ENCODE results near the gene UPF2.
"Not testable (repeated sequence)": the region's sequence is repeated elsewhere in the genome, so short reads cannot be mapped to it uniquely, and the experiment has no call there.

UPF2 gene

GRCh38 chr10:12042797-12043651, at the start of gene UPF2:
TSS of gene UPF2 (minus strand) at chr10:12042809. CDS start at chr10:12035423, 7,386 bp downstream.
- DNase-seq, result peak; percentile 100

GRCh38 chr10:12091421-12091820, 48.8 kb upstream of the UPF2 start:
- no peak for DNase-seq

- DNase-seq, result no peak
Observed at GRCh38 chr10:12088919-12089318, 46.3 kb upstream of the UPF2 start.

- no peak for DNase-seq
Observed at GRCh38 chr10:12081879-12082557, 39.4 kb upstream of the UPF2 start.

- no peak for DNase-seq
Observed at GRCh38 chr10:12081470-12081869, 38.9 kb upstream of the UPF2 start.

- no peak for DNase-seq
Observed at GRCh38 chr10:12077580-12078180, 35.1 kb upstream of the UPF2 start.

DNA sequence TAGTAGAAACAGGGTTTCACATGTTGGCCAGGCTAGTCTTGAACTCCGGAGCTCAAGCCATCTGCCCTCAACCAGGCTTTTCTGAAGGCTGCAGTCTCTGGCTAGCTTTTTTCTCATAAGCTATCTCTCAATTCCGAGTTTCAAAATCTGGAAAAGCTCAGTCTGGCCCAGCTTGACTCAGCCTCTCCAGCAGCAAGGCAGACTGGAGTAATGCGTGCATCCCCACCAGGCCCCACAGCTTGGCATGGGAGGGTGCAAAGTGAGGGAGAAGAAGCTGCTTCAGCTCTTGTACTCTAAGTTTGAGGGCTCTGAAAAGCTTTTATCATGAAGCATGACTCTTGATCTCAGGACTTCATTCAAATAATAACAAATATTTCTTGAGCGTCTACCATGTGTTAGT, 30.9 kb upstream of the UPF2 start:
- no peak for DNase-seq

DNA sequence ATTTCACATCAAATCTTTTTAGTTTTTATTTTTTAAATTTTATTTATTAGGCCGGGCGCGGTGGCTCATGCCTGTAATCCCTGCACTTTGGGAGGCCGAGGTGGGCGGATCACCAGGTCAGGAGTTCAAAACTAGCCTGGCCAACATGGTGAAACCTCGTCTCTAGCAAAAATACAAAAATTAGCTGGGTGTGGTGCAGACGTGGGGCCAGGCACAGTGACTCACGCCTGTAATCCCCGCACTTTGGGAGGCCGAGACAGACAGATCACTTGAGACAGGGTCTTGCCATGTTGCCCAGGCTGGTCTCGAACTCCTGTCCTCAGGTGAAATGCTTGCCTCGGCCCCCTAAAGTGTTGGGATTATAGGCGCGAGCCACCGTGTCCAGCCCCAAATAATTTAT, 28.8 kb upstream of the UPF2 start:
- not testable (repeated sequence) for DNase-seq

DNA sequence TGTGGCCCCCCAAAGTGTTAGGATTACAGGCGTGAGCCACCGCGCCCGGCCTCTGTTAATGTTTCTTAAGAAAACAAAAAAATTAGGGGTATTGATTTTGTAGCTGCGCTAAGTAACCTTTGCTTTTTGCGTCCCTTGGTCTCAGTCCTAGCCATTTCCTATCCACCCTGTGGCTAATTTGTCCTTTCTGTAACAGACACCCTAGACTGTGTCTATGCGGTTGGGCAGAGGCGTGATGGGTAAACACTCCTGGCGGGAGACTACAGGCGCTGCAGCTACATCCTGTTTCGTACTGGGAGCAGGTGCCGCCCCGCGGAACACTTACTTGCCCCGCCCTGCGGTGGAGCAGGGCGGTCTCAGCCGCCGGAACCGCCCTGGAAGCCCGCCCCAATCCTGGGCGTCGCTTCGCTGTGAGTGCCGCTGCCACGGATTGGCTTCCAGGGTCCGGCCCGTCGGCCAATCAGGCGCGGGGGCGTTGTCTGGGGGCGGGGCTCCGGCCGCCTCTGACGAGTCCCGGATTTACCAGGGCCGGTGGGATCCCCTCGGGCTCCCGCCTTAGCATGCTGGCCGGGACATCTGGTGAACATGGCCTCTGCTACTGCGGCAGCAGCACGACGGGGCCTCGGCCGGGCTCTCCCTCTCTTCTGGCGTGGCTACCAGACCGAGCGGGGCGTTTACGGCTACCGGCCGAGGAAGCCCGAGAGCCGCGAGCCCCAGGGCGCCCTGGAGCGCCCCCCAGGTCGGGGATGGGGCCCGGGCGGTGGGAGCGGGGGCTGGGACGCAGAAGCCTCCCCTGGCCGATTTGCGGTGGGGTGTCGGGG, 26.1 kb upstream of the UPF2 start, which contains the start of gene DHTKD1:
TSS of gene DHTKD1 (plus strand) at position 506 of the 821 bp plus-strand sequence. CDS start at position 586, 80 bp downstream.
- peak; percentile 100 for DNase-seq

- no peak for DNase-seq
Observed at GRCh38 chr10:12067336-12067735, 24.7 kb upstream of the UPF2 start.

DNA sequence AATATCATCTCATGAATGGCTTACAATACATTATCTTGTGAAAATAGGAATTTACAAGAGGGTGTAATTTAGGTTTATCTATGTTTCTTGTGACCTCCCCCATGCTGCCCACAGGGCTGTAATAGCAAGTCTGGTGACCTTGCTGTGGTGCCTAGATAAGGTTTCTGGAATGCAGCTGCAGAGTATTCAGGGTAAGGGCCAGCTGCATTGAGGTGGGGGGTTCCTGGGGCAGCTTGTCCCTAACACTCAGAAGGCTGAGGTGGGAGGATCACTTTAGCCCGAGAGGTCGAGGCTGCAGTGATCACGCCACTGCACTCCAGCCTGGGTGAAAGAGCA, 20.8 kb upstream of the UPF2 start:
- DNase-seq, result no peak

- no peak for DNase-seq
Observed at GRCh38 chr10:12062754-12063482, 20.3 kb upstream of the UPF2 start.

DNA sequence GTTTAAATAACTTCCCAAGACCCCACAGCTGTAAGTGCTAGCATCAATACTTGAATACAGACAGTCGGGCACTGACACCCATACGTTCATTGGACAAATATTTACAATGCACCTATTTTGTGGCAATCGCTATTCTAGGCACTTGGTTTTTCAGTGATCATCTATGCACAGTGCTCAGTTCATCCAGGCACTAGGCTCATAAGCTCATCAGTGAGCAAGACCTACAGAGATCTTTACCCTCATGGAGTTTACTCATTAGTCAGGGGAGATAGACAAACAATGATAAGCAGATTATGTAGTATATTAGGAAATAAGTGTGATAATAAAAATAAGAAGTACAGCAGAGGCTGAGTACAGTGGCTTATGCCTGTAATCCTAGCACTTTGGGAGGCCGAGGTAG, 18.5 kb upstream of the UPF2 start:
- no peak for DNase-seq

DNA sequence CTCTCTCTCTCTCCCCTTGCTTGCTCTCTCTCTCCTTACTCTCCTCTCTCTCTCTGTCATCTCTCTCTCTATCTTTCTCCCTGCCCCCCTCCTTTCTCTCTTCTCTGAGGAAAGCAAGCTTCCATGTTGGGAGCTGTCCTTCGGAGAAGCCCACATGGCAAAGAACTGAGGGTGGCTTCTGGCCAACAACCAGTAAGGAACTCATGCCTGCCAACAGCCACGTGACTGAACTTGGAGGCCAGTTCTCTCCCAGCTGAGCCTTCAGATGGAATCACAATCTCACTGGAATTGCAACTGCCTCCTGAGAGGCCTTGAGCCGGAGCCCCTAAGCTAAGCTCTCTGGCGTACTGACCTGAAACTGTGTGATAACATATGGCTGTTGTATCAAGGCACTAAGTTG, 14.1 kb upstream of the UPF2 start:
- no peak for DNase-seq

- DNase-seq, result no peak
Observed at GRCh38 chr10:12055732-12056131, 13.1 kb upstream of the UPF2 start.

DNA sequence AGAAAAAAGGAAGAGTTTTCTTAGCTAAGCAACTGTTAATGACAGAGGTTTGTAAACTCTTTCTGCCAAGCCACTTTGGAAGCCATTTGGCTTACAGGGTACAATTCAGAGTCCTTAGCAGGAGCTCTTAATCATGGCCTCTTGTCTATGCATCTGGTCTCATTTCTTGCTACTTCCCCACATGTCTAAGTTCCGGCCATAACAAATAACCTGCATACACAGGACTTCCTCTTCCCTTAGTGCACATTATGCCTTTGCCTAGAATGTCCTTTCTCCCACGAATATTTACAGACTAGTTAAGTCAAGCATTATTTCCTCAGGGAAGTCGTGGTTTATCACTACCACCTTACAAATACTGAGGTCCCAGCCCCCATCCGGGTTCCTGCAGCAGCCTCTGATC, 8.6 kb upstream of the UPF2 start:
- DNase-seq, result no peak

GRCh38 chr10:12050528-12050927, 7.9 kb upstream of the UPF2 start:
- DNase-seq, result no peak

GRCh38 chr10:12048547-12048946, 5.9 kb upstream of the UPF2 start:
- DNase-seq, result no peak

- no peak for DNase-seq
Observed at GRCh38 chr10:12045596-12045995, 3.0 kb upstream of the UPF2 start.

DNA sequence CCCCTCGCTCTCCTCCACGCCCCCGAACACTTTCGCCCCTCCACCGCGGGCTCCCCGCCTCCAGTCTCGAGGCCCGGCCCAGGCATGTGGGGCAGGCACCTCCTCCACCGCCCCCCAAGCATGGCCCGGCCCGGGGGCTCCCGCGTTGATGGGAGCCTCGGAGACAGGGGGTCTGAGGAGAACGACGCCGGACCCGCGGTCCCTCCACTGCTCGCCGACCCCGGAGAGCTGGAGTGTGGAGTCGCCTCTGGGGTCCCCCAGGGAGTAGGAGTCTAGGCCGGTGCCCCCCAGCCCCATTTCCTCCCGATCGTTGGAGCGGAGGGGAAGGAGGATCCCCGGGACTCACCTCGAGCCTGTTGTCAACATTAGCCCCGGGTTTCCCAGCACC, 206 bp downstream of the UPF2 start:
- DNase-seq, result peak; percentile 59

GRCh38 chr10:12041766-12042408, 722 bp downstream of the UPF2 start:
- DNase-seq, result peak; percentile 57

Measured in DMS53 (cell line).